NCI-H187 (cell line): ENCODE measurements around the gene RALGPS1.

ENCODE experiments used
- DNase-seq, 2 experiments: peaks; one replicate each; lab custom pipeline; 2025; lab: John Stamatoyannopoulos, UW

Gene RALGPS1

DNA sequence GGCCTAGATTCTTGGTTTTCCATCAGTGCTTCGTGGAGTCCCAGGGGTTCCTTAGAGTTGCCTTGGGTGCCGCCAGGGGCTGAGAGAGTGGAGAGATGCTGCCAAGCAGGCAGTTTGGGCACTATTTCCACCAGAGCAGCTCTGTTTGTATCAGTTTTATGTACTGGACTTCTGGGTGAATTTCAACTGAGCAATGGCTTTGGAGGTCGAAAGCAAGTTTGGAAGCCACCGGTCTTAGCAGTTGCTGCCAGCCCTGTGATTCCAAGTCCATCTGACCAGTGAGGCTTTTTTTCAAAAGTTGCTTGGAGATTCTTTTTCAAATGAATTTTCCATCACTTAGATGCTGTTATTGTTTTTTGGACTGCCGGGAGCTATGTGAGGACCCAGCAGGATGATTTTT, 139.4 kb downstream of the RALGPS1 start:
- DNase-seq = no peak

DNA sequence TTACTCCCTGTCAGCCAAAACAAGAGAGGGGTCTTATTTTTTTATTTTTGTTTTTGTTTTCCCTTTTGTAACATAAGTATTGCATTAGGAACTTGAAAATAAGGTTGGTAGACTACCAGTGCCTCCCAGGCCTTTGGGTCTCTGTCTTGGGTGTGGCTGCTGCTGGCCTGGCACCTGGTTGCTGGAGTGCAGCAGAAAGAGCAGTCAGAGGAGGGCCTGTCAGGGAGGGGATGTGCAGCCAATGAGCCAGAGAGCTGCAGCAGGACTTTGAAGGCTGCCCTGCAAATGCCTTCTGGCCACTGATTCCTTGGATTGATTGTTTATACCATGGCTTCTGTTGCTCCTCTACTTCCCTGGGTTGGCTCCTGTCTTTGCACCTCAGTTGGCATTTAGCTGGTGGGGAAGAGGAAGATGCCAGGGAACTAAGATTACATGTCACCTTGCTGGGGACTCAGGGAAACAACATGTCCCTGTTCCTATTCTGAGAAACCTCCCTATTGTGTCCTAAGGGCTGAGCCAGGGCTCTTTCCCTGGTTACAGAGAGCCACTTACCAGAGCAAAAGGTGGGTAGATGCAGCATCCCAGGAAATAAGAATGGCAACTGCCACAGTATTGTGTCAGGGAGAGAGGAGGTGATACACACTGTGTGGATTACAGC, 141.3 kb downstream of the RALGPS1 start:
- no peak for DNase-seq

DNA sequence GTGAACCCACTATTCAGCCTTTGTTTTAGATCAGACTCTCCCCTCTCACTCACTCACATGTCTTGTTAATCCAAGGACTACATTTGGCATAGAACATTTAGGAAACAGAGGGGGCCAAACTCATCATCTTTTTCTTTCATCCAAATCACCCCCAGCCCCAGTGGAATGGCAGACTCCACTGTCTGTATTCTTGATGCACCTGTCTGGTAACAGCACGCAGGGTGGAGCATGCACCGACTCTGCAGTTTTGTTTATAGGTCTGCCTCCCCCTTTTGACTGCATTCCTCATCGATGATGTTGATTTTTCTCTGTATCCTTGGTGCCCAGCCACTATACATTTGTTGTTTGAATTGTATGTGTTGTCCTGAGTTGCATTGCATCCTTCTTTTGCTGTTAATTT, 141.9 kb downstream of the RALGPS1 start:
- no peak for DNase-seq

DNA sequence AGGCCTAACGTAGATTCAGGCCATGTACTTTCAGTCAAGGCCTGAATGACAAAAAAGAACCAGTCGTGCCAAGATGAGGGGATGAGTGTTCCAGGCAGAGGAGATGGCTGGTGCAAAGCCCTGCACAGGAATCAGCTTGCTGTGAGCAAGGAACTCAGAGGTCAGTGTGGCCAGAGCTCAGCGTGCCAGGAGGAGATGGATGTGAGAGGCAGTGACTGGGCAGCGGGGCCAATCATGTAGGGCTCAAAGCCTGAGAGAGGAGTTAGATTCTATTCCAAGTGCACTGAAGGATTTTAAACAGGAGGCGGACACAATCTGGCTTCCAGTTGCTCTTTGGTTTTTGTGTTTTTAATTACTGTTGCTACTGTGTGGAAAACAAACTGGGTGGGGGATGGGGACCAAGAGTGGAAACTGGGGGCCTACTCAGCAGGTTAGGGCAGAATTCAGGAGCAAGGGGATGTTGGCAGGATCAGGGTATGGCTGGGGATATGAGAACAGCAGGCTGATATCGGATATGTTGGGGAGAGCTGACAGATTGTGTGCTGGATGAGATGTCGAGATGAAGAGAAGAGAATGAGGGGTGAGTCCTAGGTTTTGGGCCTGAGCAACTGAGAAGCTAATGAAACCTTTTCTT, 143.5 kb downstream of the RALGPS1 start:
- DNase-seq = no peak

DNA sequence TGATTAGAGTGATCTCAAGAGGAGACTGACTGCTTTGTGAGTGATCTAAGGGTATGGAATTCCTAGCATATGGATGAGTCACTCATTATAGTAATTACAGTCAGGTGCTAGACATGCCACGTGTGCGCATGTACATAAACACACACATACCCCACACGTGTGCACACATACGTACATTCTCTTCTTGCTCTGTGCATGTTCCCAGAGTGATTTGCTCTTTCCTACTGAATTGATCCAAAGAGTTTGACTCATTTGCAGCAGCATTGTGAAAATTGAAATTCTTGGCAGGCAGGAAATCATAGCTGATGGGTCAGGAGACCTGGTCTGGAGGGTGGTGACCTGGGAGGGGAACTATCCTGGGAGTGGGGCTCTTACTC, 144.1 kb downstream of the RALGPS1 start:
- DNase-seq = no peak

DNA sequence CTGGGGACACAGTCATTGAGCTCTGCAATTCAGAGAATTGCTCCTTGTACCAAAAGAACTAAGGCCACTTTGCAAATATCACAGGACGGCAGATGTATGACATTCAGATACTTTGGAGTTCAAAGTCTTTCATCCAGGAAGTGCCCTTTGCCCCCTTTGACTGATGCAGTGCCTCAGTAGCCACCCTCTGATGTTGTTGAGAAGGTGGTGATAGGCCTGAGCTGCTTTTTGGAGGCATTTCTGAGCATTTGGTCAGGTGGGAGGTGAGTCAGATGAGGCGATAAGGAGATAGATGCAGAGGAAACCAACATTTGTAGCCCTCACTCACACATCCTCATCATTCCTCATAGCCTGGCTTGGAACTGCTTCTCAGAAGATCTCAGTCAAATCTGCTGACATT, 144.4 kb downstream of the RALGPS1 start:
- no peak for DNase-seq

DNA sequence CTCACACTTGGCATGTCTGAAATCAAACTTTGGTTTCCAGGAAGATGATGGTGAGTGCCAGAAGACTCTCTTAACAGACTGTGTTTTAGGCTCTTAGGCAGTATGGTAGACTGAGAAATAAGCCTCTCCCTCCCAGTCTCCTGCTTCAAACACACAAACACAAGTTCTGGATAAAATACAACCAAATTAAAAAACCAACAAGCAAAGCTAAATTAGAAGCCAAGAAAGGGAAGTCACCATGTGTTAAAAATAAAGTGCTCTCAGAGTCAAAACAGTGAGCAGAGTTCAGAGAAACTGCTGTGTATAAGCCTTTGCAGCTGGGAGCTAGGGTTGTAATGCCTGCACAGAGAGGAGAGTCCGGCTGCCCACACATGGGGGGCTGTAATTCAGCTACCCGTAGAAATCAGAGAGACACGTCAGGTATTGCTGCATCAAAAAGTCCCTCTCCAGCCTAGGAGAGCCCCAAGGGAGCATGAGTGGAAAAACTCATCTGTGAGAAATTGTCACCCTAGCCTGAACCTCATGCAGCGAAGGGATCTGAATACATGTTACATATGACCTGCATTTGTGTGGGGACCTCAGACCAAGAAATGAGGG, 145.3 kb downstream of the RALGPS1 start:
- no peak for DNase-seq

DNA sequence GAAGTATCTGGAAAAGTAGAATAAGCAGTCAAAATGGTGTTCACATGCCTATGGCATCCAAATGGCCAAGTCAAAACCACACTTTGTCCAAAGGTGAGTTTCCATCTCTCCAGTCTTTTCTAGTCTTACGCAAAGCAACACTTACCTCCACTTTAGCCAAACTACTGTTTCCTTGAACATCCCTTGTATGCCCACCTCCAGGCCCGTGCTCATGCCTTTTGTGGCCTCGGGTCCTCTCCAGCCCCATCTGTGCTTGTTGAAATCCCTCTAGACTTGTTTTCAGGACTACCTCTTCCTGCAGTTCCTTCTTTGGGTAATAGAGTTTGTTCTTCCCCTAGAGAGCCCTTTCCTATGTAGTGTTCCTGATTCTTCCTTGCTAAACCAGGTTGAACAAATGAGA, 146.8 kb downstream of the RALGPS1 start:
- DNase-seq = no peak

DNA sequence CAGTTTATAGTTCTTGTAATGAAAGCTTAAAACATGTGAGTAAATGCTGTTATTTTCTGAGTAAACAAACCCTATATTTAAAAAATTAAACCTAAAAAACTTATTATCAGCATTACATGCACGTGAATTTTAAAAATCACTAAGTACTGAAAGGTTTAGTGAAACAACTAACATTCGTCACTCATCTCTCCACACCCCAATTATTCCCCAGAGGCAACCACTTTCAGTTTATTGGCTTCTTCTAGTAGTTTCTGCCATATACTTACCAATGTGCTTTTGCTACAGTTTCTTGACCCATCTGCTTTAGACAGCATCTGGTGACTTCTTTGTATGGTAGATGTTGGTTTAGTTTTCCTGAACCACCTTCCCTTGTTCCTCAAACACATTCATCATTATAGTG, 149.8 kb downstream of the RALGPS1 start:
- no peak for DNase-seq

DNA sequence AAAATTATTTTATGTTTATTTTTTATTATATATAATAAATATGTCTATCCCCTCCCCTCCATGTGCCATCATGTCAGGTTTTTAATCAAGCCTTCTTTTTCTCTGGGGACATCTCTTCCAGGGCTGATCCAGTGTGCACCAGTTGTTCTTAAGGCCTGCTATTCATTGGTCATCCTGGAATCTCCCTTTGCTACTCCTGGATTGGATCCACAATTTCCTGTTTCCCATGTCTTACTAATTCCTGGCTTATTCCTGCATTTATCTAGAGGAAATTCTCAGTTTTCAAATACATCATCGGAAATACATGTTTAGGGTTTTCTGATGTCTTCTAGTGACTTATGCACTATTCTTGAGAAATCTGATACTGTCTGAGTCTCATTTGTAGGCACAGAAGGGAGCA, 151.0 kb downstream of the RALGPS1 start:
- no peak for DNase-seq

DNA sequence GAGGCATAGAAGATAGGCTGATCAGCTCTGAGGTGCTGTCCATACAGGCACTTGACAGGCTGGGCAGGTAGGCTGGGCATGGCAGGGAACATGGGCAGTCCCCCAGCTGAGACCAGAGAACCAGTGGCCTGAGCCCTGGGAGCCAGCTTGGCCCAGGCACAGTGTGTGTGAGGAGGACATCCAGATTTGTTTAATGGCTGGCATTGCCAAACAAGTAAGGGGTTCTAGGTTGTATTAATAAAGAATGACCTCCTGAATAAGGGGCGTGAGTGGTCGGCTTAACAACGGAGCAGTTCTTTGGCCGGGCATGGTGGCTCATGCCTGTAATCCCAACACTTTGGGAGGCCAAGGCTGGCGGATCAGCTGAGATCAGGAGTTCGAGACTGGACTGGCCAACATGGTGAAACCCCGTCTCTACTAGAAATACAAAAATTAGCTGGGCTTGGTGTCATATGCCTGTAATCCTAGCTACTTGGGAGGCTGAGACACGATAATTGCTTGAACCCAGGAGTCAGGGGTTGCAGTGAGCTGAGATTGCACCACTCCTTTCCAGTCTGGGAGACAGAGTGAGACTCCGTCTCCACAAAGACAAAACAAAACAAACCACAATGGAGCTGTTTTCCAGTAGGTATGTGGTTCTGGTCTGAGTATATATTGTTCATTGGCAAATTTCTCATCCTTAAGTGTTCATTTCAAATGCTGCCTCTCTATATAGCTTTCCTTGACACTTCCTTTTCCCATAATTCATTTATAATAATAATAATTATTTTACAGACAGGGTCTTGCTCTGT, 151.7 kb downstream of the RALGPS1 start:
- no peak for DNase-seq

DNA sequence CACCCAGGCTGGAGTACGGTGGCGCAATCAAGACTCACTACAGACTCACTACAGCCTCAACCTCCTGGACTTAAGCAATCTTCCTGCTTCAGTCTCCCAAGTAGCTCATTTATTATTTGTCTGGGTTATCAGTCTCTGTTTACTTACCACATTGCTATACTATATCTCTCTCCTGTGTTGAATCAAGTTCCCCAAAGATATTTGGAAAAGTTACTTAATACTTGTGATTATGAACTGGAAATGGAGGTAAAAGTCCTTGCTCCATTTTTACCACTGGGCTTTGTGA, 152.2 kb downstream of the RALGPS1 start:
- no peak for DNase-seq

DNA sequence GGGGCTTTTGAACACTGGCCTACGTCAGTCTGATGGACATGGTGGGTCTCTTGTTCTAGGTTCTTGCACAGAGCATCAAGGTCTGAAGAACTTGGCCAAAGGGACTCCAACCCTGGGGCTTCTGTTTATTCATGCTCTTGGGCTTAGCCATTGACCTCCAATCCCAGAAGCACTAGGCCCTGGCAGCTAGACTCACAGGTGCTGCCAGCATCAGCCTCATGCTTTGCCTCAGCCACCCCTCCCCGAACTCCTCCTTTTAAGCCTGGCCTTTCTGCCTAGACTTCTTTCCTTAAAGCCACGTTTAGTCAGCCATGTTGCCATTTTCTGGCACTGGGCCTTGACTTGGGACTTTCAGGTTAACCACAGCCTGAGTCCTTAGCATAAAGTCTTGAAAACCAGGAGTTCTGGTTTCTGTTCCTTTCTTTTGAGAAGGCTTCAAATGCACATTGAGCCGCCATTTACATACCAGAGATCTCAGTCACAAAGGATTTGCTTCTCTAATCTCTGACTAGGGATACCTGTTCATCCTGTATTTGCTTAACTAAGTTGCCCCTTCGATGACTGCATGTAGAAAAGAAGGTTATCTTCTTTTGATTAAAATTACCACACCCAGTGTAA, 153.1 kb downstream of the RALGPS1 start:
- no peak for DNase-seq

DNA sequence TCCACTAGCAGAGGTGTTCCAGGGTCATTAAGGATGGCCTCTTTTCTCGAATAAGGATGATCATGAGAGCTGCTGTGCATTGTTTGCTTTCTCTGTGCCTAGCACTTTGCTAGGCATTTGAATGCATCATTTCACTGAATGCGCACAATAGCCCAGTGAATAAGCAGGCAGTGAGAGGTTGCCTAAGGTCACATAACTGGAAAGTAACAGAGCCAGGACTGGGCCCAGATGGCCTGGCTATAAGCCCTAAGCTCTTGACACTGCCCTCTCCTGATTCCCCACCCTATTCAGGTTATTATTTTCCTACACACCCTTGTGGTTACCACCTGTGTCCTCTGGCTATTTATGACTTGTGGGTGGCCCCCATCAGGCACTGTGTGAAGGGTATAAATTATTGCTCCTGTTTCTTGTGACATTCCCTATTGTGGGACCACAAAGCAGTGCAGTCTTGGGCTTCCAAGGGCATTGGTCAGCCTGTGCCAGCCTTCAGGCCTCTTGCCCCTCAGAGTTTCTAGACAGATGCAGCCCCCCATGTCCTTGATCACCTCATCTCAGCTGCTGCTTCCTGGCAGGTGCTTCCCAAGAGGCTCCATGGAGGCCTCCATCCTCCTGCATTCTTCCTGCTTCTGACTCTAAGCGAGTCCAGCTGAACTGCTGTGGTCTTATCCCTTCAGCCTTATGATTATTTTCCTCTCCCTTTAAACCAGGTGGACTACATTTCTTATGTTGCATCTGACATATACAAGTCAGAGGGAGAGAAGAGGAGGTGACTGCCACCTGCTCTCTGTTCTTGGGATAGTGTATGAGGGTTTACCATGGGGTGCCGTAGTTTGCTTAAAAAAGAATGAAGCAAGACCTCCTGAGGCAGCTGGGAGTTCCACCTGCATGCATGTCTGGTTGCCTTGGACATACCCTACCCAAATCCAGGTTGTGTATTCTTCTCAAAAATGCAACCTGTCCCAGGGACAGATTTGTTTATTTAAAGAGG, 160.3 kb downstream of the RALGPS1 start:
- no peak for DNase-seq

DNA sequence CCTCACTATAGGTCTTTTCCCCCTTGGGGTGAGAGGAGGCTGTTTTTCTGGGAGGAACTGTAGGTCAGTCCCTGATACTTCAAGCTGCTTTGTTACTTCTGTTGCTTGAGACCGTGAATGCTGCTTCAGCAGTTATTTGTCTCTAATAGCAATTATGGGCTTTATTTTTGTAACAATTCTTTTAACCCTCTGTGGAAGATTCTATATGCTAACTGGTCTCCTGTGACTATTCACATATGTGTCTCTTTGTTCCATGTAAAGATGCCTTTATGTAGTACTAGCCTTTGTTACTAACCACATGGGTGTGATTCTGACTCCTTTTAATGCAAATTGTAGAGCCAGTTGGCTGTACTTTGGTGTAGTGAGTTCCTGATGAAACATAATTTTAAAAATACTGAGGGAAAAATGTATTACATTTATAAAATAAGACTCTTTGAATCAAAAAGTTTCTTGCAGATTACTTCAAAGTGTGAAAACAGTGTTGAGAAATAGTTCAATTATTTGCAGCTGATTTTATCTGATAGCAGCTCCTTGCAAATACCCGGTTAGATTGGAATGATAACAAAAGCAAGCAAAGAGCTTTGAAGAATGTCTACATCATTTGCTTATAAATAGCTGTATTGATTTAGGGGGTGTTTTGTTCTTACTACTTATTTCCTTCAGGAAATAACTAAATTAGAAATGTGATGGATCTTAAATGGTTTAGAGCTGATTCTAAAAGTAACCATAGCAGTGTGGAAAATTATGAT, 161.2 kb downstream of the RALGPS1 start:
- DNase-seq = no peak

DNA sequence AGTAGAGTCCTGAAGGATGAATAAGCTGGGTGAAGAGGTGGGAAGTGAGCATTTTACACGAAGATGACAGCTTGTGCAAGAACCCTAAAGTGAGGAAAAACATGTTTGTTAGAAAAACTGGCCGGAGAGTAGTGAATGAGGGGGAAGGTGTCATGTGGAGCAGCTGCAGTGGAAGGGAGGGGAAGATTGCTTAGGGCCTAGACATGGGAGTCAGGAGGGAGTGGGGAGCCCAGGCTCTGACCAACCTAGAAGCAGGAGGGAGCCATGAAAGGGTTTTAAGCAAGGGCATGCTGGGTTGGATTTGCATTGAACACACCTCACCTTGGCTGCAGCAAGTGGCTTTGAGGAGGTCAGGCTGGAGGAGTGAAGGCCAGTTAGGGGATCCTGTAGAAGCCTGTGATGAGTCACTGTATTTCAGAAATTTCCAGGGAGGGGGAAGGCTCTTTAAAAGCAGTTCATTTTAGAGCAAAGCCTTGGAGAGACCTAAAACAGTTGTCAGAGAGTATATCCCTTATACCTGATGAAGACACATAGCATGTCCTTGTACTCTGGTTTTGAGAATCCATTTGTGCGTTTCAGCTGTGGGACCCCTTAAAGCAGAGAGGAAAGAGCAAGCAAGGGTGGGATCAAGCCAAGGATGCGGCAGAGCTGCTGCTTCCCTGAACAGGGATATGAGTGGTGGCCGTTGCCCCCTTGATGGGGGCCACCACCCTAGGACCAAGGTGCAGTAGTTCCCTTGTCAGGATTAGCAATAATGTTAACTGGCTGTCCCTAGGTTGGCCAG, 162.5 kb downstream of the RALGPS1 start:
- DNase-seq = no peak

DNA sequence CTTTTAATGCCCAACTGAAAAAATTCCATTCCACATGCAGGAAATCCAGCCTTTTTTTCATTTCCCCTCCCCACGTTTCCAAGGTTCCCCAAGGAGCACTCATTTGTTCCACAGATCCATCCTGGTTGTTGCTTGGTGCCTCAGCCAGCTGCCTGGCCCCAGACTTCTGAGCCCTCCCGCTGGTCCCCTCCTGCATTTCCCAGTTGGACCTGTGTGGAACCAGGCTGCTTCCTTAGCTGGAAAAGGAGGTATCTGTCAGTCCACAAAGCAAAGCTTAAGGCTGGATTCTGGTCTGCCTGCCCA, 163.0 kb downstream of the RALGPS1 start:
- DNase-seq = no peak

DNA sequence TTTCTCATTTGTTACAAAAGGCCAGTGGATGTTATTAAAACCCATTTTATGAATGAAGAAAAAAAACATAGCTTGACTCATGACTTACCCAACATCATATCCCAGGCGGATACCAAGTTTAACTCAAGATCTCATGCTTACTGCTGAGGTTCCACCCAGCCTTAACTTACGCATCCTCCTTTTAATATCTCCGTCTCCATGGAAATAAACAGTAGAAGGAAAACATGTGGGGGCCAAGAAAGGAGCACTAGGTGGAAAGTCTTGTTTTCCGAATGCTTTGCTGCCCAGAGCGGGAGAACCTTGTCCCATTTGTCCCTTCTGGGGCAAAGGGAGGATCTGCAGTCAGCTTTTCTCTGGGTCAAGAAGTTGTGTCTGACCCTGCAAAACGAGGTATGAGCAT, 163.8 kb downstream of the RALGPS1 start:
- DNase-seq = no peak

DNA sequence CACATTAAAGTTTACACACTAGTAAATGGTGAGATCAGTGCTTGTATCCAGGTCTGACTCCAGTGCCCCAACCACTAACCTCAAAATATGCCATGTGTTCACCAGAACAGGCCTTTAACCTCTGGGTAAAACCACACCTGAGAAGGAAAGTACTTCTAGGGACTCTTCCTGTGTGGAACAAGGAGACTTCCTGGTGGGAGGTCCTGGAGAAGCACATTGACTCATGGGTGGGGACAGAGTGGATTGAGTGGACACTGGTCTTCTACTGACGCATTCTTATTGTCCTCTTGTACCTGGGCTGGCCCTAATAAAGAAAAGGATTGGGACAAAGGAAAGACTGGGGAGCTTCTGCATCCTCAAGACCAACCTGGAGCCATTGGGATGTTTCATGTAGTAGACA, 164.4 kb downstream of the RALGPS1 start:
- no peak for DNase-seq

DNA sequence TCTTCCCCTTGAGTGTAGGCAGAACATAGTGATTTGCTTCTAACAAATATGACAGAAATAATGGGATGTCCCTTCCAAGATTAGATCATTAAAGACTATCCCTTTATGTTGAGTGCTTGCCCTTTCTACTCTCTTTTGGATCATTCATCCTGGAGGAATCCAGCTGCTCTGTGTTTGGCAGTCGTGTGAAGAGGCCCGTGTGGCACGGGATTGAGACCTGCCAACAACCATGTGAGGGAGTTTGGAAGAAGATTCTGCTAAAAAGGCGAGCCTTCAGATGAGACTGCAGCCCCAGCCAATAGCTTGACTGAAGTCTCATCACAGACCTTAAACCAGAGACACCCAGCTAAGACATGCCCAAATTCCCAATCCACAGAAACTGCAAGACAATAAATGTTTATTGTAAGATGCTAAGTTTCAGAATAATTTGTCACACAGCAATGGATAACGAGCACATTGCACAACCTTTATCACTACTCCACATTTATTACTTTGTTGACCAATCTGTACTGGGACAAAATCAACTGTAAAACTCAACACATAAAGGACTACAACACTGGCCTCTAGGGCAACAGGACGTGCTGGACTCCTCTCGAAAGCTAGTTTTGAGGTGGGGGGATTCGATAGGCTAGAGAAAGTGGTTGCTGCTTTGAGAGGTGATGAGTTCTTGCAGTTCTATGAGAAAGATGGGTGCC, 165.0 kb downstream of the RALGPS1 start:
- DNase-seq = no peak
